Thyroid gland (tissue), 4 donors: ENCODE data around the gene EXOSC10. TPM values are rescaled to one million over a fixed set of nuclear protein-coding genes. Genes with fewer than 3 reads are reported as not detected.
"Not testable (repeated sequence)": the region's sequence is repeated elsewhere in the genome, so short reads cannot be mapped to it uniquely, and the experiment has no call there.

Experiments
- DNase-seq, 2 donors: peaks; one replicate each; pipeline ENCODE4 v3.0.0-alpha.2; 2019
- H3K27ac ChIP-seq, 3 donors: fragments of 200-600 bp; sonication (generic); 1 replicate in 2 of 3; 2 replicates in 1 of 3; pipeline ENCODE4 v1.5.1; 2016 to 2019; ENCODE audit warnings: mild to moderate bottlenecking in 1 of 3, moderate library complexity in 1 of 3
- H3K27me3 ChIP-seq: fragments of 200-600 bp; sonication (generic); one replicate; pipeline ENCODE4 v1.5.1; 2019
- H3K36me3 ChIP-seq, 2 donors: fragments of 200-600 bp; sonication (generic); one replicate each; pipeline ENCODE4 v1.5.1; 2016 to 2019
- H3K4me1 ChIP-seq, 2 donors: fragments of 200-600 bp; sonication (generic); one replicate each; pipeline ENCODE4 v1.5.1; 2017 to 2019
- H3K4me3 ChIP-seq, 3 donors: fragments of 200-600 bp; sonication (generic); replicated peaks in 1 of 3; 1 replicate in 2 of 3; 2 replicates in 1 of 3; pipeline ENCODE4 v1.5.1; 2016; ENCODE audit warnings: mild to moderate bottlenecking in 1 of 3
- H3K9me3 ChIP-seq: fragments of 200-600 bp; sonication (generic); one replicate; pipeline ENCODE4 v1.5.1; 2017
- CTCF ChIP-seq, 6 experiments: fragments of 200-600 bp in 3 of 6; fragments of 450-650 bp in 3 of 6; sonication (generic) in 3 of 6; IDR thresholded peaks; one replicate each; pipeline ENCODE4 v1.5.1; 2016 to 2019; ENCODE audit warnings: antibody characterized with exemption in 6 of 6, mild to moderate bottlenecking in 2 of 6, inconsistent platforms in 1 of 6, moderate library complexity in 1 of 6
- POLR2A ChIP-seq, 2 donors: fragments of 450-650 bp; IDR thresholded peaks; one replicate each; pipeline ENCODE4 v1.6.1; 2017; ENCODE audit warnings: antibody characterized with exemption in 2 of 2, mild to moderate bottlenecking in 2 of 2, moderate library complexity in 1 of 2
- WGBS, 2 donors: methylation state at CpG; one replicate each; pipeline ENCODE4 v1.1.5; 2017; 5-methylcytosine and 5-hydroxymethylcytosine counted together
- intact Hi-C: fragments of 100-400 bp; cut with DNase I; formaldehyde crosslinking; loops from one replicate; pipeline ENCODE4 v1.15.1; 2023
- total RNA-seq, 4 donors: library from RNA; depleted of rRNA; stranded (reverse); fragments of >200 nt; gene quantifications; one replicate each; pipeline ENCODE4 v1.2.3, GENCODE V29; 2016

The EXOSC10 gene
- total RNA-seq, 4 donors from 2014 or later = 41.1 to 60.7 (median 51.6) TPM

GRCh38 chr1:11024874-11025203, 74.8 kb downstream of the EXOSC10 start:
- WGBS, 2 donors = 82 to 84% methylated on average over 2 of the region's 2 CpGs
- H3K27me3 ChIP-seq = no peaks in the 10 kb centered on the region
- H3K4me1 ChIP-seq = no peaks in the 10 kb centered on the region
- no peaks in the 10 kb centered on the region for H3K9me3 ChIP-seq
- H3K4me3 ChIP-seq = no peak overlapping the region
- H3K27ac ChIP-seq = no peak overlapping the region
- no peak for DNase-seq
- peaks cover 54 to 60% of the 10 kb centered on the region in 2 donors for H3K36me3 ChIP-seq
- intact Hi-C loops = no loop called here
- no peak for TF ChIP-seq POLR2A (IDR thresholded peaks at IDR 0.05)
- no peak for TF ChIP-seq CTCF (IDR thresholded peaks at IDR 0.05)

- no peak for DNase-seq
- H3K36me3 ChIP-seq = peaks cover 56 to 66% of the 10 kb centered on the region in 2 donors
Observed at GRCh38 chr1:11024154-11024873, 75.4 kb downstream of the EXOSC10 start.

GRCh38 chr1:11023201-11023600, 76.5 kb downstream of the EXOSC10 start:
- no peak for TF ChIP-seq CTCF (IDR thresholded peaks at IDR 0.05)
- no peak for TF ChIP-seq POLR2A (IDR thresholded peaks at IDR 0.05)
- 96% methylated on average over 14 of the region's 14 CpGs for whole genome bisulfite sequencing, 2 donors
- Histone ChIP-seq H3K27me3 (no peaks in the 10 kb centered on the region), H3K4me3 (no peak overlapping the region), H3K27ac (no peak overlapping the region), H3K4me1 (no peaks in the 10 kb centered on the region), H3K9me3 (no peaks in the 10 kb centered on the region), H3K36me3 (peaks cover 67 to 77% of the 10 kb centered on the region in 2 donors)
- no peak for DNase-seq
- intact Hi-C loops = no loop called here

More at GRCh38 chr1:11024154-11024873, 75.4 kb downstream of the EXOSC10 start:
- no peaks in the 10 kb centered on the region for H3K27me3 ChIP-seq
- TF ChIP-seq CTCF (IDR thresholded peaks at IDR 0.05) (no peak), POLR2A (IDR thresholded peaks at IDR 0.05) (no peak)
- no peaks in the 10 kb centered on the region for H3K4me1 ChIP-seq
- whole genome bisulfite sequencing, 2 donors = 86 to 91% methylated on average over 3 of the region's 3 CpGs
- intact Hi-C loops = no loop called here
- H3K9me3 ChIP-seq = no peaks in the 10 kb centered on the region
- H3K27ac ChIP-seq = no peak overlapping the region
- H3K4me3 ChIP-seq = no peak overlapping the region

- Histone ChIP-seq H3K4me3 (no peak overlapping the region), H3K27me3 (no peaks in the 10 kb centered on the region), H3K4me1 (no peaks in the 10 kb centered on the region), H3K27ac (no peak overlapping the region), H3K9me3 (no peaks in the 10 kb centered on the region), H3K36me3 (peaks cover 80 to 95% of the 10 kb centered on the region in 2 donors)
- no peak for TF ChIP-seq CTCF (IDR thresholded peaks at IDR 0.05)
- no peak for TF ChIP-seq POLR2A (IDR thresholded peaks at IDR 0.05)
- DNase-seq = no peak
- WGBS, 2 donors = 90 to 92% methylated on average over 7 of the region's 7 CpGs
- intact Hi-C loops = no loop called here
Observed at GRCh38 chr1:11019971-11020370, 79.7 kb downstream of the EXOSC10 start.

GRCh38 chr1:11019358-11019757, 80.3 kb downstream of the EXOSC10 start:
- H3K4me3 ChIP-seq, H3K9me3 ChIP-seq, H3K27ac ChIP-seq, H3K27me3 ChIP-seq, intact Hi-C loops, DNase-seq, H3K4me1 ChIP-seq: not testable (repeated sequence)
- 81 to 90% methylated on average over 8 of the region's 8 CpGs for WGBS, 2 donors
- peaks cover 85 to 96% of the 10 kb centered on the region in 2 donors for H3K36me3 ChIP-seq

Other genes starting within 250 kb of the EXOSC10 start
- gene TARDBP, start 87.2 kb downstream of the EXOSC10 start, total RNA-seq = 100 to 1,000 TPM; 118 to 265 (median 172) TPM
- gene MASP2, start 52.6 kb downstream of the EXOSC10 start, total RNA-seq = not detected
- gene SRM, start 39.9 kb downstream of the EXOSC10 start, total RNA-seq = 10 to 100 TPM; 17.1 to 40.2 (median 25.0) TPM
- gene ANGPTL7, start 89.5 kb upstream of the EXOSC10 start, total RNA-seq = 1 to 10 TPM in 1 of 4 donors, under 1 TPM in 3; 0.33 to 4.6 (median 0.38) TPM
- 10 to 100 TPM; 37.8 to 46.4 (median 43.9) TPM for gene MTOR, start 162.7 kb upstream of the EXOSC10 start, total RNA-seq
- gene UBIAD1, start 173.3 kb upstream of the EXOSC10 start, total RNA-seq = 10 to 100 TPM; 14.4 to 15.4 (median 15.1) TPM